ENCODE data around the gene PRDM16.

GRCh38 chr1:3192825-3193224, 123.8 kb downstream of the PRDM16 start:
- TF ChIP-seq POLR2A (IDR thresholded peaks at IDR 0.05) (no peak), CTCF (IDR thresholded peaks at IDR 0.05) (no peak)

All from thyroid gland (tissue), 4 donors.